ENCODE results near the gene PHC3.
A peak's percentile ranks its signal among the peaks of the same experiment; 100 is the strongest.

PHC3 gene, protein sequence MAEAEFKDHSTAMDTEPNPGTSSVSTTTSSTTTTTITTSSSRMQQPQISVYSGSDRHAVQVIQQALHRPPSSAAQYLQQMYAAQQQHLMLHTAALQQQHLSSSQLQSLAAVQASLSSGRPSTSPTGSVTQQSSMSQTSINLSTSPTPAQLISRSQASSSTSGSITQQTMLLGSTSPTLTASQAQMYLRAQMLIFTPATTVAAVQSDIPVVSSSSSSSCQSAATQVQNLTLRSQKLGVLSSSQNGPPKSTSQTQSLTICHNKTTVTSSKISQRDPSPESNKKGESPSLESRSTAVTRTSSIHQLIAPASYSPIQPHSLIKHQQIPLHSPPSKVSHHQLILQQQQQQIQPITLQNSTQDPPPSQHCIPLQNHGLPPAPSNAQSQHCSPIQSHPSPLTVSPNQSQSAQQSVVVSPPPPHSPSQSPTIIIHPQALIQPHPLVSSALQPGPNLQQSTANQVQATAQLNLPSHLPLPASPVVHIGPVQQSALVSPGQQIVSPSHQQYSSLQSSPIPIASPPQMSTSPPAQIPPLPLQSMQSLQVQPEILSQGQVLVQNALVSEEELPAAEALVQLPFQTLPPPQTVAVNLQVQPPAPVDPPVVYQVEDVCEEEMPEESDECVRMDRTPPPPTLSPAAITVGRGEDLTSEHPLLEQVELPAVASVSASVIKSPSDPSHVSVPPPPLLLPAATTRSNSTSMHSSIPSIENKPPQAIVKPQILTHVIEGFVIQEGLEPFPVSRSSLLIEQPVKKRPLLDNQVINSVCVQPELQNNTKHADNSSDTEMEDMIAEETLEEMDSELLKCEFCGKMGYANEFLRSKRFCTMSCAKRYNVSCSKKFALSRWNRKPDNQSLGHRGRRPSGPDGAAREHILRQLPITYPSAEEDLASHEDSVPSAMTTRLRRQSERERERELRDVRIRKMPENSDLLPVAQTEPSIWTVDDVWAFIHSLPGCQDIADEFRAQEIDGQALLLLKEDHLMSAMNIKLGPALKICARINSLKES

DNA sequence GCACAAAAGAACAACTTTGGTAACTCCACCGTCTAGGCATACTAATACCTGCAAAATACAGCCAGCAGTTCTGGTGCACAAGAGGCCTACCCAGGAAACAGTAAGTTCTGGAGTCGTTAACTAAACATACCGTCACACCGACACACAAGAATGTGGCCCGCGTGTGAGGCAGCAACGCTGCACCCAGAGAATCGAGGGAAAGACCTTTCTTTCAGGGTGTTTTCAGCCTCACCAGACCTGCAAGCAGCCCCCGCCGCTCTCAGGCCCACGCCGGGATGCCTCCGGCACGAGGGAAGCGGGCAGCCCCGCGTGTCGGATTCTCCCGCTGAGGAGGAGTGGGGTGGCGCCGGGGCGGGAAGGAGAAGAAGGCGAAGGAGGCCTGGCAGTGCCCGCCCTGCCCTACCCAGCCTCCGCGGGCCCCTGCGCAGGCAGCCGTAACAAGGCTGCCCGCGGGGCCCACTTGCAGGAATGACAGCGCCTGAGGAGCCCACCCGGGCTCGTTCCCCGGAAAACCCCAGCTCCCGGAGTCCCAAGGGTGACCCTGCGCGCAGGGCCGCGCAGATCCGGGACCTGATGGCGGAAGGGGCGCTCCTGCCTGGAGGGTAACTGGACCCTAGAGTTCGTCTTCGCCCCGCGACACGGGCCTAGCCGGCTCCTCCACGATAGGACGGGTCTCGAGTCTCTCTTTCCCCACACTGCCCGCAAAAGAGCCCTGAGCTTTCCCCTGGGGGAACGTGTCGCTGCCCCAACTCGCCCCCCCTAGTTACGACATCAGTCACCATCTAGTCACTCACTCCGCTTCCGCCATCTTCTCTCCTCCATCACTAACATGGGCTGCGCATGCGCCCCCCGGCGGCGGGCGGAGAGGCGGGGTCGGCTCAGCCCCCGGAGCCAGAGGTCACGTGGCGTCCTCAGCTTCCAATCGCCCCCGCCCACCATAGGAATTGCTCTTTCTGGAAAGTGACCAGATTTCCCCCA, at the start of gene PHC3:
Gene PHC3, minus strand, starts transcription at position 826 of the 978 bp plus-strand sequence. Its CDS starts 18 bp downstream, at position 808.
- no CpG with 5 or more reads among the region's 71 CpGs for WGBS (ENCODE audit: insufficient coverage, insufficient read length)
- H3K4me3 ChIP-seq (ENCODE audit: low read length), result peak within 1 kb of the TSS; percentile 73
- peaks cover 2% of the 10 kb centered on the region; the same call in 1 of the 2 replicates for H3K36me3 ChIP-seq (ENCODE audit: control insufficient read depth, insufficient read depth, low read length)
- peak; percentile 83 for DNase-seq (ENCODE audit: low read depth, low spot score)
- no peak within 1 kb of the TSS for H3K27ac ChIP-seq (ENCODE audit: low read length)
- no peaks in the 10 kb centered on the region; the same call in 1 of the 2 replicates for H3K9me3 ChIP-seq (ENCODE audit: control insufficient read depth, insufficient read depth, low read length)
- no peaks in the 10 kb centered on the region for H3K27me3 ChIP-seq (ENCODE audit: control insufficient read depth, insufficient read depth, low read length)
- H3K4me1 ChIP-seq (ENCODE audit: control insufficient read depth, insufficient read depth, low read length), result no peaks in the 10 kb centered on the region

DNA sequence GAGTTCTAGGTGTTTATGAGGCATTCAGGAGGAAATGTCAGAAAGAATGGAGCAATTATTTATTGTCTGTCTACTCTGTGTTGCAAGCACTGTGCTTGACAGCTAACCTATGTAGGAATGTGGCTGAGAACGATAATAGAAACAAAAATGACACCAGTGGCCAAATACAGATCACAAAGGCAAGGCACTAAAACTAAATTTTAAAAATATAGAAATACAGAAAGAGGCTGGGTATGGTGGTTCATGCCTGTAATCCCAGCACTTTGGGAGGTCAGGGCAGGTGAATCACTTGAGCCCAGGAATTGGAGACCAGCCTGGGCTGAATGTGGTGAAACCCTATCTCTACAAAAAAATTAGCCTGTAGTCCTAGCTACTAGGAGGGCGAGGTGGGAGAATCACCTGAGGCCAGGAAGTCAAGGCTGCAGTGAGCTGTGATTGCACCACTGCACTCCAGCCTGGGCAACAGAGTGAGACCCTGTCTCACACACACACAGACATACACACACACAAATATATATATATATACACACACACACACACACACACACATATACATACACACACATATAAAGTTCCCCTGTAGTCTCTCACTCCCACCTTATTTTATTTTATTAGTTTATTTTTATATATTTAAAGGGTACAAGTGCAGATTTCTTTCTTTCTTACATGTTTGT, 46.7 kb upstream of the PHC3 start:
- H3K27me3 ChIP-seq (ENCODE audit: control insufficient read depth, insufficient read depth, low read length), result no peaks in the 10 kb centered on the region
- no peaks in the 10 kb centered on the region; the same call in 1 of the 2 replicates for H3K4me1 ChIP-seq (ENCODE audit: control insufficient read depth, insufficient read depth, low read length)
- H3K9me3 ChIP-seq (ENCODE audit: control insufficient read depth, insufficient read depth, low read length), result no peaks in the 10 kb centered on the region
- H3K36me3 ChIP-seq (ENCODE audit: control insufficient read depth, insufficient read depth, low read length), result no peaks in the 10 kb centered on the region
- H3K27ac ChIP-seq (ENCODE audit: low read length), result no peak overlapping the region
- DNase-seq (ENCODE audit: low read depth, low spot score), result no peak
- WGBS (ENCODE audit: insufficient coverage, insufficient read length), result no CpG with 5 or more reads among the region's 2 CpGs
- no peak overlapping the region for H3K4me3 ChIP-seq (ENCODE audit: low read length)

DNA sequence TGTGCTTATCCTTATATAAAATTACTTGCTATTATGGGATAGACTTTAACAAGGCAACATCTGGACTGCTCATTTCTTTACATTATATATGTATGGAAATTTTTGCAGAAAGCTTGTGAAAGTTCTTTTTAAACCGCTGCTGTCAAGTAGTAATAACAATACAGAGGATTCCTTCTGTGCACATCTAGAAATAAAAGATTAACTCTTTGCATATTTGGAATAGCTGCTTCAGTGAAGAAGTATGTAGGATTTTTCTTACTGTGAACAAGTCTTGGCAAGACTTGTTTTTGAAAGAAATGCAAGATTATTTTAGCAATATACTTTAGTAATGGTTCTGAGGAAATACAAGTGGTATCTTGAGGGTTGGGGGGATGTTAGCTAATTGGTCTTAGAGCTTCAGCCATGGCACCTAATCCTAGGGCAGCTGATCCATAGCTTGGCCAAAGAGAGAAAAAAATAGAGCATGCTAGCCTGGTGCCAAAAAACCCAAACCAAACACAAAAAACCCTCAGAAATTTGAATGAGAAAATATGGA, 45.0 kb upstream of the PHC3 start:
- Histone ChIP-seq H3K4me3 (ENCODE audit: low read length) (no peak overlapping the region), H3K4me1 (ENCODE audit: control insufficient read depth, insufficient read depth, low read length) (no peaks in the 10 kb centered on the region; the same call in 1 of the 2 replicates), H3K27ac (ENCODE audit: low read length) (no peak overlapping the region), H3K9me3 (ENCODE audit: control insufficient read depth, insufficient read depth, low read length) (no peaks in the 10 kb centered on the region), H3K27me3 (ENCODE audit: control insufficient read depth, insufficient read depth, low read length) (no peaks in the 10 kb centered on the region), H3K36me3 (ENCODE audit: control insufficient read depth, insufficient read depth, low read length) (no peaks in the 10 kb centered on the region)
- no CpG with 5 or more reads among the region's 1 CpG for WGBS (ENCODE audit: insufficient coverage, insufficient read length)
- no peak for DNase-seq (ENCODE audit: low read depth, low spot score)

- H3K4me3 ChIP-seq (ENCODE audit: low read length), result no peak overlapping the region
- DNase-seq (ENCODE audit: low read depth, low spot score), result no peak
- WGBS (ENCODE audit: insufficient coverage, insufficient read length), result no CpG with 5 or more reads among the region's 1 CpG
- H3K27me3 ChIP-seq (ENCODE audit: control insufficient read depth, insufficient read depth, low read length), result no peaks in the 10 kb centered on the region
- H3K36me3 ChIP-seq (ENCODE audit: control insufficient read depth, insufficient read depth, low read length), result no peaks in the 10 kb centered on the region
- H3K27ac ChIP-seq (ENCODE audit: low read length), result no peak overlapping the region
- no peaks in the 10 kb centered on the region for H3K9me3 ChIP-seq (ENCODE audit: control insufficient read depth, insufficient read depth, low read length)
- no peaks in the 10 kb centered on the region; the same call in 1 of the 2 replicates for H3K4me1 ChIP-seq (ENCODE audit: control insufficient read depth, insufficient read depth, low read length)
Measured at GRCh38 chr3:170225166-170225565, 43.6 kb upstream of the PHC3 start.

GRCh38 chr3:170222647-170223541, 41.4 kb upstream of the PHC3 start:
- no peaks in the 10 kb centered on the region; the same call in 1 of the 2 replicates for H3K4me1 ChIP-seq (ENCODE audit: control insufficient read depth, insufficient read depth, low read length)
- no peak overlapping the region for H3K27ac ChIP-seq (ENCODE audit: low read length)
- H3K36me3 ChIP-seq (ENCODE audit: control insufficient read depth, insufficient read depth, low read length), result no peaks in the 10 kb centered on the region
- H3K4me3 ChIP-seq (ENCODE audit: low read length), result peak overlapping the region; percentile 56
- DNase-seq (ENCODE audit: low read depth, low spot score), result no peak
- no peaks in the 10 kb centered on the region for H3K27me3 ChIP-seq (ENCODE audit: control insufficient read depth, insufficient read depth, low read length)
- no peaks in the 10 kb centered on the region for H3K9me3 ChIP-seq (ENCODE audit: control insufficient read depth, insufficient read depth, low read length)
- WGBS (ENCODE audit: insufficient coverage, insufficient read length), result no CpG with 5 or more reads among the region's 42 CpGs

GRCh38 chr3:170221924-170222646, 40.6 kb upstream of the PHC3 start, which contains the start of gene PRKCI:
TSS of gene PRKCI (plus strand) at chr3:170222424. CDS start at chr3:170222670, 246 bp downstream.
- Histone ChIP-seq H3K4me1 (ENCODE audit: control insufficient read depth, insufficient read depth, low read length) (no peaks in the 10 kb centered on the region), H3K36me3 (ENCODE audit: control insufficient read depth, insufficient read depth, low read length) (no peaks in the 10 kb centered on the region), H3K9me3 (ENCODE audit: control insufficient read depth, insufficient read depth, low read length) (no peaks in the 10 kb centered on the region), H3K27ac (ENCODE audit: low read length) (no peak within 1 kb of the TSS), H3K27me3 (ENCODE audit: control insufficient read depth, insufficient read depth, low read length) (no peaks in the 10 kb centered on the region), H3K4me3 (ENCODE audit: low read length) (peak within 1 kb of the TSS; percentile 56)
- DNase-seq (ENCODE audit: low read depth, low spot score), result peak; percentile 92
- WGBS (ENCODE audit: insufficient coverage, insufficient read length), result no CpG with 5 or more reads among the region's 60 CpGs

GRCh38 chr3:170220871-170221270, 39.3 kb upstream of the PHC3 start:
- Histone ChIP-seq H3K36me3 (ENCODE audit: control insufficient read depth, insufficient read depth, low read length) (no peaks in the 10 kb centered on the region), H3K4me1 (ENCODE audit: control insufficient read depth, insufficient read depth, low read length) (no peaks in the 10 kb centered on the region), H3K27ac (ENCODE audit: low read length) (no peak overlapping the region), H3K4me3 (ENCODE audit: low read length) (no peak overlapping the region), H3K27me3 (ENCODE audit: control insufficient read depth, insufficient read depth, low read length) (no peaks in the 10 kb centered on the region), H3K9me3 (ENCODE audit: control insufficient read depth, insufficient read depth, low read length) (no peaks in the 10 kb centered on the region)
- DNase-seq (ENCODE audit: low read depth, low spot score), result no peak
- no CpG with 5 or more reads among the region's 4 CpGs for WGBS (ENCODE audit: insufficient coverage, insufficient read length)

- Histone ChIP-seq H3K4me1 (ENCODE audit: control insufficient read depth, insufficient read depth, low read length) (no peaks in the 10 kb centered on the region), H3K36me3 (ENCODE audit: control insufficient read depth, insufficient read depth, low read length) (no peaks in the 10 kb centered on the region), H3K9me3 (ENCODE audit: control insufficient read depth, insufficient read depth, low read length) (no peaks in the 10 kb centered on the region), H3K27me3 (ENCODE audit: control insufficient read depth, insufficient read depth, low read length) (no peaks in the 10 kb centered on the region), H3K4me3 (ENCODE audit: low read length) (no peak overlapping the region), H3K27ac (ENCODE audit: low read length) (no peak overlapping the region)
- no peak for DNase-seq (ENCODE audit: low read depth, low spot score)
- WGBS (ENCODE audit: insufficient coverage, insufficient read length), result no CpG with 5 or more reads among the region's 1 CpG
Measured at GRCh38 chr3:170219850-170220249, 38.3 kb upstream of the PHC3 start.

All from iPS DF 6.9 (cell line).